Thyroid gland (tissue), 4 donors: ENCODE data around the gene GAS6. TPM values are rescaled to one million over a fixed set of nuclear protein-coding genes. Genes with fewer than 3 reads are reported as not detected.
A peak's percentile ranks its signal among the peaks of the same experiment; 100 is the strongest.

Experiments used
- DNase-seq, 2 donors: peaks; one replicate each; pipeline ENCODE4 v3.0.0-alpha.2; 2019
- H3K27ac ChIP-seq, 3 donors: fragments of 200-600 bp; sonication (generic); 1 replicate in 2 of 3; 2 replicates in 1 of 3; pipeline ENCODE4 v1.5.1; 2016 to 2019; ENCODE audit warnings: mild to moderate bottlenecking in 1 of 3, moderate library complexity in 1 of 3
- H3K27me3 ChIP-seq: fragments of 200-600 bp; sonication (generic); one replicate; pipeline ENCODE4 v1.5.1; 2019
- H3K36me3 ChIP-seq, 2 donors: fragments of 200-600 bp; sonication (generic); one replicate each; pipeline ENCODE4 v1.5.1; 2016 to 2019
- H3K4me1 ChIP-seq, 2 donors: fragments of 200-600 bp; sonication (generic); one replicate each; pipeline ENCODE4 v1.5.1; 2017 to 2019
- H3K4me3 ChIP-seq, 3 donors: fragments of 200-600 bp; sonication (generic); replicated peaks in 1 of 3; 1 replicate in 2 of 3; 2 replicates in 1 of 3; pipeline ENCODE4 v1.5.1; 2016; ENCODE audit warnings: mild to moderate bottlenecking in 1 of 3
- H3K9me3 ChIP-seq: fragments of 200-600 bp; sonication (generic); one replicate; pipeline ENCODE4 v1.5.1; 2017
- POLR2A ChIP-seq, 2 donors: fragments of 450-650 bp; IDR thresholded peaks; one replicate each; pipeline ENCODE4 v1.6.1; 2017; ENCODE audit warnings: antibody characterized with exemption in 2 of 2, mild to moderate bottlenecking in 2 of 2, moderate library complexity in 1 of 2
- WGBS, 2 donors: methylation state at CpG; one replicate each; pipeline ENCODE4 v1.1.5; 2017; 5-methylcytosine and 5-hydroxymethylcytosine counted together
- intact Hi-C: fragments of 100-400 bp; cut with DNase I; formaldehyde crosslinking; loops from one replicate; pipeline ENCODE4 v1.15.1; 2023
- total RNA-seq, 4 donors: library from RNA; depleted of rRNA; stranded (reverse); fragments of >200 nt; gene quantifications; one replicate each; pipeline ENCODE4 v1.2.3, GENCODE V29; 2016
- TF ChIP-seq, protein P1 (sequence below), 6 experiments: fragments of 200-600 bp in 3 of 6; fragments of 450-650 bp in 3 of 6; sonication (generic) in 3 of 6; IDR thresholded peaks; one replicate each; pipeline ENCODE4 v1.5.1; 2016 to 2019; ENCODE audit warnings: antibody characterized with exemption in 6 of 6, mild to moderate bottlenecking in 2 of 6, inconsistent platforms in 1 of 6, moderate library complexity in 1 of 6

The GAS6 gene
- total RNA-seq, 4 donors from 2014 or later, result 145 to 197 (median 173) TPM

DNA sequence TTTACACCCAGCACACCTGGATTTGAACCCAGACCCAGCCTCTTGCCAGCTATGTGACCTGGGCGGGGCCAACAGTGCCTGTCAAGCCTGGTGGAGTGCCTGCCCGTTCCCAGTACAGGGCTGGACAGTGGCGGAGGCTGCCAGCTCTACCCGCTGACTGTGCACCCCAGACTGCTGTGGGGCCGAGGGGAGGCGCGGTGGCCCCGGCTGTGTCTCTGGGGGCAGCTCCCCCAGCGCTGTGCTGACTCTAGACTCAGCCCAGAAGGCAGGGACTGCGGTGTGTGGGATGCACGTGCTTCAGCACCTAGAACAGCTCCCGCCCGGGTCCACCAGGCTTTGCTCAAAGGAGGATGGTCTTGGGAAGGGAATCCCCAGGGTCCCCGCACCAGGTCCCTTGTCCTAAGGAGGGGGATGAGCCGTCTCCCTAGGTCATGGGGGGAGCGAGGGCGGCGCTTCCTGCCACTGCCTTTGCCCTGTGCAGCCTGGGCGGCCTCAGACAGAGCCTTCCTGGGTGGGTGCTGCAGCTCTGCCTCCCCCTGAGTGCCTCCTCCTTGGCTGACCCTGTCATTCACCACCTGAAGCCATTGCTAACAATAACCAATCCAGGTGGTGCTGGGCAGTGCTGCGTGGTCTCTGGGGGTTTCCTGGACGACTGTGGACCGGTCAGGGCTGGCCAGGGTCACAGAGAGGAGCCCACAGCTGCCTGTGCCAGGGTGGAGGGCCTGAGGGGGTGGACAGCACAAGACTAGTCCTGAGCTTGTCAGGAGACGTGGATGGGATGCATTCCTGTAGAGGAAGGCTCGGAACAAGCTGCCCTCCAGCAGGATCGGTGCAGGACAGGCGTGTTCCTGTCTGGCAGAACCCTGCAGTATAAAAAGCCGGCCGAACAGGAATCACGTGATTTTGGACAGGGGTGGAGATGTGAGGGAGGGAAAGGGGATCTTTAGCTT, 86.3 kb downstream of the GAS6 start:
- peak in 1 of 2 donors; percentile 15 for DNase-seq
- H3K4me3 ChIP-seq, result no peak overlapping the region
- intact Hi-C loops, result no loop called here
- H3K36me3 ChIP-seq, result no peaks in the 10 kb centered on the region
- WGBS, 2 donors, result 36 to 48% methylated on average over 16 to 24 of the region's 29 CpGs
- H3K4me1 ChIP-seq, result no peaks in the 10 kb centered on the region
- no peaks in the 10 kb centered on the region for H3K27me3 ChIP-seq
- H3K27ac ChIP-seq, result no peak overlapping the region
- TF ChIP-seq, protein P1, sequence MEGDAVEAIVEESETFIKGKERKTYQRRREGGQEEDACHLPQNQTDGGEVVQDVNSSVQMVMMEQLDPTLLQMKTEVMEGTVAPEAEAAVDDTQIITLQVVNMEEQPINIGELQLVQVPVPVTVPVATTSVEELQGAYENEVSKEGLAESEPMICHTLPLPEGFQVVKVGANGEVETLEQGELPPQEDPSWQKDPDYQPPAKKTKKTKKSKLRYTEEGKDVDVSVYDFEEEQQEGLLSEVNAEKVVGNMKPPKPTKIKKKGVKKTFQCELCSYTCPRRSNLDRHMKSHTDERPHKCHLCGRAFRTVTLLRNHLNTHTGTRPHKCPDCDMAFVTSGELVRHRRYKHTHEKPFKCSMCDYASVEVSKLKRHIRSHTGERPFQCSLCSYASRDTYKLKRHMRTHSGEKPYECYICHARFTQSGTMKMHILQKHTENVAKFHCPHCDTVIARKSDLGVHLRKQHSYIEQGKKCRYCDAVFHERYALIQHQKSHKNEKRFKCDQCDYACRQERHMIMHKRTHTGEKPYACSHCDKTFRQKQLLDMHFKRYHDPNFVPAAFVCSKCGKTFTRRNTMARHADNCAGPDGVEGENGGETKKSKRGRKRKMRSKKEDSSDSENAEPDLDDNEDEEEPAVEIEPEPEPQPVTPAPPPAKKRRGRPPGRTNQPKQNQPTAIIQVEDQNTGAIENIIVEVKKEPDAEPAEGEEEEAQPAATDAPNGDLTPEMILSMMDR (IDR thresholded peaks at IDR 0.05), result no peak
- TF ChIP-seq POLR2A (IDR thresholded peaks at IDR 0.05), result no peak
- no peaks in the 10 kb centered on the region for H3K9me3 ChIP-seq

DNA sequence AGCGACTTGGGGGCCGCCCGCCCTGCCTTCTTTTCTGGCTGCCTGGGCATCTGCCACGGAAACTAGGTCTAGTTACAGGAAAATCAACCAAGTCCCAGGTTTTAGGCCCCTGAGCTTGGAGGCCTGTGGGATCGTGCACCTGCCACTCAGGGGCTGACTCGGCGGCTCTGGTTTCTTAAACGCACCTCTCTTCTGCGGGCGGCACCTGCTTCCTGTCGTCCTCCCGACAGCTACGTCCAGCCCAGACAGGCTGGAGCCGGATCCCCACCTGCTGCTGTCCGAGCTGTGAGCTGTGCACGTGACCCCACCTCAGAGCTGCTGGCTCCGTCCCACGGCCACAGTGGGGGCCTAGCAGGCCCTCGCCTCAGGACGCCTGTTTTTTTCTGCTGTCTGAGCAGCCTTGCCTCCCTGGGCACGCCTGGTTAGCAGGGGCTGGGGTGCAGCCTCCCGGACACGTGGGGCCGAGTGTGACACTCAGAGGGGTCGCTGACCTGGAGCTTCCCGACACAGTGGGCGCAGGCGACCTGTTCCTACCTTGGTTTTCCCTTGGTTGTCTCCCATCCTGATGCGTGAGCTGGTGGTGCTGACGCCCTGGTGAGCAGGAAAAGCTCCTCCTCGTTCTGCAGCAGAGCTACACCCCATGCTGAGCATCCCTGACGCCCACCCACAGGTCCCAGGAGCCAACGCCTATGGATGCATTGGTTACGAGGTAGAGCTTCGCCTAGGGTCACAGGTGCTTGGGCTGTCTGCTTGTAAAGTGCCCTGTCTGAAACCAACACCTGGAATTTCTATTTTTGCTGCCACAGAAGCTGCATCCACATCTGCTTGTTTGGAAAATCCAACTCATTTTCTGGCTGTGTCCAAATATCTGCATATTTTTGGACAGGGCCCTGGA, 87.4 kb downstream of the GAS6 start:
- WGBS, 2 donors, result 73 to 75% methylated on average over 16 to 20 of the region's 35 CpGs
- TF ChIP-seq POLR2A (IDR thresholded peaks at IDR 0.05), result no peak
- TF ChIP-seq, protein P1 (IDR thresholded peaks at IDR 0.05), result no peak
- no peaks in the 10 kb centered on the region for H3K4me1 ChIP-seq
- intact Hi-C loops, result no loop called here
- DNase-seq, result no peak
- no peaks in the 10 kb centered on the region for H3K36me3 ChIP-seq
- no peaks in the 10 kb centered on the region for H3K9me3 ChIP-seq
- no peaks in the 10 kb centered on the region for H3K27me3 ChIP-seq
- no peak overlapping the region for H3K4me3 ChIP-seq
- H3K27ac ChIP-seq, result no peak overlapping the region

DNA sequence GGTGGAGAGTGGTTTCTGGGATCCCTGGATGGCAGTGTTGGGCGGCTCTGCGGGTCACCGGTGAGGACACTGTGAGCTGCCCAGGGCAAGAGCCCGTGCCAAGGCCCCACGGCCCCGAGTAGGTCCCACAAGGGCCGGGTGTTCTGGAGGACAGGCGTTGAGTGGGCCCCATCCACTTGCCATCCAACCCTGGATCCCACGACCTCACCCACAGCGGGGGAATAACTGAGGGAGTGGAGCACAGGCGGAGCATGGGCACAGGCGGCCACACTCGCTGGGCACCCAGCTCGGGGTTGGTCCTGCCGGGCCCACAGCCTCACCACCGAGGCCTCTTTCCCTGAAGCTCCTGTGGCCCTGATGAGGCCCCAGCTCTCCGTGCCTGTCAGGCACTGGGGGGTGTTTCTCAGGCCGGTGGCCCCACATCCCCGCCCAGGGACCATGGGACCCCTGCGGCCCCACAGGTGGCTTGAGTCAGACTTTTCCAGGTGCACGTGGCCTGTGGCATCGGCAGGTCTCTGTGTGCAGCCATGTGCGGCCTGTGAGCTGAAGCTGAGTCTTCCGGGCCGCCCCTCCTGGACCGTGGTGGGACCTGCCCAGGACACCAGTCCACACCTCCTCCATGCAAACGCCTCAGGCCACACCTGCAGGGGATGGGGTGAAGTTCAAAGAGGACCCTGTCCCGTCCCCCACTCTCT, 88.3 kb downstream of the GAS6 start:
- H3K4me3 ChIP-seq, result no peak overlapping the region
- intact Hi-C loops, result no loop called here
- DNase-seq, result no peak
- no peaks in the 10 kb centered on the region for H3K27me3 ChIP-seq
- no peaks in the 10 kb centered on the region for H3K9me3 ChIP-seq
- 88 to 93% methylated on average over 17 to 24 of the region's 28 CpGs for WGBS, 2 donors
- TF ChIP-seq, protein P1 (IDR thresholded peaks at IDR 0.05), result no peak
- TF ChIP-seq POLR2A (IDR thresholded peaks at IDR 0.05), result no peak
- H3K36me3 ChIP-seq, result no peaks in the 10 kb centered on the region
- H3K27ac ChIP-seq, result no peak overlapping the region
- H3K4me1 ChIP-seq, result no peaks in the 10 kb centered on the region

DNA sequence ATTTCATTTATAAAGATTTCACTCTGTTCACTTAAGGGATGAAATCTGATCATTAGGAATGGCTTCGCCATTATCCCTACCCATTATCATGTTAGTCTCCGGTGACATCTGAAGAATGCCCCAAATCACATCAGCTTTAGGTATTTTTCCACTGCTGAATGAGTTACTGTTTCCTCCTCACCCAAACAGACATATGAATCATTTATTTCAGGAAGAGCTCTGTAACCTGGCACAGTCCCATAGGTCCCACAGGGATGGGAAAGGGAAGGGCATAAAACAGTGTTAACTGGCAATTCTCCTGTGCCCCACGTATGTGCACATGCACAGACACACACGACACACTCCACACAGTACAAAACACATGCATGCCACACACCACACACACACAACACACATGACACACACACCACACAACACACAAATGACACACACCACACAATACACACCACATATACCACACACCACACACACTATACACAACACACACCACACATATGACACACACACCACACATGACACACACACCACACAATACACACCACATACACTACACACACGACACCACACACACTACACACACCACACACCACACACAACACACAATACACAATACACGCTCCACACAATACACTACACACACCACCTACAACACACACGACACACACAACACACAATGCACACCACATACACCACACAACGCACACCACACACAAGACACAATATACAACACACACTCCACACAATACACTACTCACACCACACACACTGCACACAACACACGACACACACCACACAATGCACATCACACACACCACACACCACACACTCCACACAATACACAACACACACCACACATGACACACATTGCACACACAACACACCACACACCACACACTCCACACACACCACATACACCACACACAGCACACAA, 89.4 kb downstream of the GAS6 start:
- DNase-seq, result no peak

More for the DNA sequence above, 89.4 kb downstream of the GAS6 start:
- H3K27me3 ChIP-seq, result no peaks in the 10 kb centered on the region
- no peak overlapping the region for H3K4me3 ChIP-seq
- H3K9me3 ChIP-seq, result no peaks in the 10 kb centered on the region
- no peaks in the 10 kb centered on the region for H3K4me1 ChIP-seq
- 79% methylated on average over 9 of the region's 9 CpGs for WGBS, 2 donors
- no peaks in the 10 kb centered on the region for H3K36me3 ChIP-seq
- intact Hi-C loops, result no loop called here
- TF ChIP-seq, protein P1 (IDR thresholded peaks at IDR 0.05), result no peak
- TF ChIP-seq POLR2A (IDR thresholded peaks at IDR 0.05), result no peak
- no peak overlapping the region for H3K27ac ChIP-seq
